ENCODE results near the gene HLA-E.
"Not testable (repeated sequence)": the region's sequence is repeated elsewhere in the genome, so short reads cannot be mapped to it uniquely, and the experiment has no call there.

The HLA-E gene

GRCh38 chr6:30489081-30490025 is at the start of gene HLA-E:
HLA-E (plus strand) TSS chr6:30489509; CDS start chr6:30489532, 23 bp downstream.
- peak; percentile 92 for DNase-seq

GRCh38 chr6:30441171-30441570 is 48.1 kb upstream of the HLA-E start:
- DNase-seq, result no peak

DNA sequence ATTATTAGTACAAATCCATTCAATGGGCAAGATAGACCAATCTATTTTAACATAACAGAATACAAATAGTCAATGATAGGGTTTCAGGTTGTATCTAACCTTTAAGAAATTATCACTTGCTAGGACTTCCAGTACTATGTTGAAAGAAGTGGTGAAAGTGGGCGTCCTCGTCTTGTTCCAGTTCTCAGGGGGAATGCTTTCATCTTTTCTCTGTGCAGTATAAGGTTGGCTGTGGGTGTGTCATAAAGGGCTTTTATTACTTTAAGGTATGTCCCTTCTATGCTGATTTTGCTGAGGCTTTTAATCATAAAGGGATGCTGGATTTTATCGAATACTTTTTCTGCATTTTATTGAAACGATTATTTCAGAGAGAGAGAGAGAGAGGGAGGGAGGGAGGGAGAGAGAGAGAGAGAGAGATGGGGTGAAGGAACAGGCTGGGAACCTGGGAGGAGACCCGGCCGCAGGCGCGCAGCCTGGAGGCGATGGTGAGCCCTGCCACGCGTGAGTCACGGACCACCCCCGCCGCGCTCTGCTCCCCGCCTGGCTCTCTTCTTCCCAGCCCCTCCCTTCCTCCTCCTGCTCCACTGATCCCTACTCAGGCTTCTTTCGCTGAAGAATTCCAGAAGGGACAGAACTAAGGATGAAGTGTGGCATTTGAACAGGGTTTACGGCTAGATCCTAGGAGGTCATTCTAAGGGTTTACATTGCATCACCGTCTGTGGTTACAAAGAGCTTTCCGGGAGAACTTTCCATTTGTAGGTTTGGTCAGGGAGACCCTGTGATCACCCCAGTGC is 45.5 kb upstream of the HLA-E start:
- DNase-seq, result no peak

DNA sequence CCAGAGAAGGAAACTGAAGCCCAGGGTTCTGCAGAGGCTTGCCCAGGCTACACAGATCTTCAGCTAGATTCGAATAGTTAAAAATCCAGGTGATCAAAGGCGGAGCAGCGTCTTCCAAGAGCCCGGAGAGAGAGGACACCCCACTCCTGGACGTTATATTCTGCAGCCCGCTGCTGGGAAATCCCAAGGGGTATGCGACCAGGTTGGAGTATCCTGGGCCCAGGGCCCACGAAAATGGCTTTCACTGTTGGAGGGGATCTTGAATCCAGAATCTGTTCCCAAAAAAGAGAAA is 44.9 kb upstream of the HLA-E start:
- no peak for DNase-seq

GRCh38 chr6:30446259-30446658 is 43.0 kb upstream of the HLA-E start:
- DNase-seq, result no peak

- no peak for DNase-seq
Observed at GRCh38 chr6:30447237-30447636, 42.1 kb upstream of the HLA-E start.

DNA sequence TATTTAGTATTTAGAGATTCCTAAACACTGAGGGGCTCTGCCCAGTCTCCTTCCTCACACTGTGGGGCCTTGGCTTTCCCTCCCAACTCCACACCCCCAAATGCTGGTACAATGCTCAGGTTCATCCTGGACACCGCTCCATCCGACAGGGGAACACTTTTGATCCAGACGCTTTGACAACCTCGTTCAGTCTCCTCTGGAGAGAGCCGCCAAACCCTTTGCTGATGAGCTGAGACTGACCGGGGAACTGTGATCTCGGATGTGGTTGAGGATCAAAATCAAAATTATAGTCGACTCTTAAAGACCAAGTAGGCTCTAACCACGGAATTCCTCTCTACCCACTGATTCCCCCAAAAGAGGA is 38.8 kb upstream of the HLA-E start:
- no peak for DNase-seq

DNA sequence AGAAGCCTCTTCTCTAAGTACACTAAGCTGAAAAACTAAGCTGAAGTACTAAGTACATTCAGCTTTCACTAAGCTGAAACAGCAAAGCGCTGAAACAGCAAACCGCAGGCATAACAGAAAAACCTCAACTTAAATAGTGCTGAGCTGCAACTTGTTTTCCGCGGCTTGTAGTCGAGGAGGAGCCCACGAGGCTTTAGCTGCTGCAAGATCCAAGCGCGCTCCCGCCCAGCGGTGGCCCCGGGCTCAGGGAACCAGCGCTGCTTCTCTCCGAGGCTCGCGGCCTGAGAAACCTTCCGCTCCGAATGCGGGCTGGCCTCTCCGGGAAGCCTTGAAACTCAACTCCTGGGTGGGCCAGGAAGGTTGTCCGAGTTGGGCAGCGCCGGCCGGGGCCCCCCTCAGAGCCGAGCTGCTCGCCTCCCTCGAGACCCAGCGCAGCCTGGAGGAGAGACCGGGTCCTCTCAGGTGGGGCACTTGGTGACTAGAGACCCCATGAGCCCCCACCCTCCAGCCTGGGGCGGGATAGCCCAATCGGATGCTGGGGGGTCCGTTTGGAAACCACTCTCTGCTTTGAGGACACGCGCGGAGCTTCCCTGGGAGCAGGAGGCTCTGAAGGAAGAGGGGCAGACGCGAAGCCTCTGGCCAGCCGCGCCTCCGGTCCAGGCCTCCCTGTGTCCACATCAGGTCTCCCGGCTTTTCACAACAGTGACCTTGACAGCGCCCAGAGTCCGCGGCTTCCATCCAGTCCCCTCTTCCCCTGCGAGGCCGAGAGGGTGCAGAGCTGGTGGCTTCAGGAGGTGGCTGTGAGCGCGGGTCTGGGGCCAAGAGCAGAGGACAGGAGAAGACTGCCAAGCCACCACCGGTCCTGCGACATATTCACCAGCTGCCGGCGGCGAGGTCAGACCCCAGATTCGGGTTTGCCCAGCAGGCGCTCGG is 38.1 kb upstream of the HLA-E start:
- no peak for DNase-seq

- no peak for DNase-seq
Observed at GRCh38 chr6:30452736-30453507, 36.4 kb upstream of the HLA-E start.

GRCh38 chr6:30453508-30454116 is 35.7 kb upstream of the HLA-E start:
- DNase-seq, result peak; percentile 91

GRCh38 chr6:30459145-30459544 is 30.2 kb upstream of the HLA-E start:
- DNase-seq, result no peak

GRCh38 chr6:30461055-30461454 is 28.3 kb upstream of the HLA-E start:
- no peak for DNase-seq

DNA sequence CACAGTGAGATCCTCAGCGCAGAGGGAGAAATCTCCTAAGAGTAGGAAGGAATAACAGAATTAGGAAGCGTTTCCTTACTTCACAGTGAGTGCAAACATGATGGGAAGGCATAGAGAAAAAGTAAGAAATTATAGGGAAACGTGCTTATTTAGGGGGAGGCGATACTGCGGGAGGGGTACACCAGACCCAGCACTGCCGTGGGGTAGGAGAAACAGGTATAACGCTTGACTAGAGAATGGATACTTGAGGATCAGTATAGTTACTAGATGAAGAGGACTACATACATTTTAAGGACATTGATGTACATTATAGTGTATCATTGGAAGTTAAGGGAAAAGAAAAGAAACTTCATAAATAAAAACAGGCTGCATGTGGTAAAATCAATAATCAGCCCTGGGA is 26.8 kb upstream of the HLA-E start:
- DNase-seq, result no peak

- no peak for DNase-seq
Observed at GRCh38 chr6:30463242-30463641, 26.1 kb upstream of the HLA-E start.

GRCh38 chr6:30463651-30464618 is 25.4 kb upstream of the HLA-E start:
- DNase-seq, result no peak

DNA sequence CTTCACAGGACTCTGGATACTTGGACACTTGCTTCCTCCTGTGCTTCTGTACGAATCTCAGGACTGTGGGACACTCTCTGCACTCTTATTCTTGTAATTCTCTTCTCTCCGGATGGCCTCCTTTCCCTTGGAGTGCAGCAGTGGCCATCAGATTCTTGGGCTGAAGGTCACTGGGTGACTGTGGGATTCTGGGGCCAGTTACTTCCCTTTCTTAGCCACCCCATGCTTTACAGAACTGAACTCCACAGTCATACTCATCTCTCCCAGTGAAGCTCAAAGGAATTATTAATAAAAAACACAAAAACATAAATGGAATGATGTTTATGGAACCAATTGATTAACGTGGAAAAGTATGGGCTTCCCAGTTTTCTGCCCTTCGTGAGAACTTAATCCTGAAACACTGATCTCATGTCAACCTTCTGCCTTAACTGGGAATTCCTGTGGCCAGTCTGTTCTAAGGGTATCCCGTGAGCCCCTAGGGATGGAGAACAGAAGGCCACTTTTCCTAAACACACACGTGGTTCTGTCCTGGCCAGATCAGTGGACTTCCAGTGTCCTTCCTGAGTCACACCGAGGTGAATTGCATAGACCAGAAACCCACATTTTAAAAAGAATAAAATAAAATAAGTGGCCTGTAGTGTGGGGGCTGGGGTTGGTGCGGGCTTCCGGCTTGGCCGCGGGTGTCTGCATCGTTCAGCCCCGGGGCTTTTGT is 23.6 kb upstream of the HLA-E start:
- no peak for DNase-seq

DNA sequence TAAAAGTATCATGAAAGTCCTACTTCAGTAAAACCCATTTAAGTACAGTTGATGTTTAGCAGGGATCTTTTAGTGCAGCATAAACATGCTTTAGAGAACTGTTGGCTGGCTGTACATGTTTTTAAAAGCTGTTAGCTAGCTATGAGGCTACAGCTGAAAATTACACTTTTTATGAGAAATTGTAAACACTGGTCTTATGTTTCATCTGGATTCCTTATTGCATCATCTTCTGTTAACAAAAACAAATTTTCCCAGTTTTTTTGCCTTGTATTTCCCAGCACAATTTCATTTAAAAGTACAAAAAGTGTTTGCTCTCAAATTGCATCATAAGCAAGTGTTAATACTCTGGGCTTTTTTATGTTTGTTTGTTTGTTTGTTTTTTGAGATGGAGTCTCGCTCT is 18.3 kb upstream of the HLA-E start:
- DNase-seq, result no peak

- not testable (repeated sequence) for DNase-seq
Observed at GRCh38 chr6:30475116-30475515, 14.2 kb upstream of the HLA-E start.

- no peak for DNase-seq
Observed at GRCh38 chr6:30480536-30481156, 8.7 kb upstream of the HLA-E start.

All from right forelimb (tissue), 1 donor.